SK-N-MC (cell line): Measurements from ENCODE around the gene DLGAP3.

Experiments
- EZH2 ChIP-seq: fragments of 200-600 bp; sonication (generic); IDR thresholded peaks from one replicate; pipeline ENCODE4 v1.6.1; 2017; ENCODE audit warnings: antibody characterized with exemption
- FOXP2 ChIP-seq: optimal IDR thresholded peaks from 2 replicates; pipeline ENCODE3; 2011; ENCODE audit warnings: mild to moderate bottlenecking, moderate library complexity; ENCODE audit not compliant: insufficient read depth; ENCODE audit errors: extremely low read length, control extremely low read depth
- POLR2AphosphoS5 ChIP-seq: IDR thresholded peaks from 2 replicates; pipeline ENCODE4 v1.6.1; 2012; ENCODE audit warnings: mild to moderate bottlenecking, low read depth, low read length, borderline replicate concordance

DNA sequence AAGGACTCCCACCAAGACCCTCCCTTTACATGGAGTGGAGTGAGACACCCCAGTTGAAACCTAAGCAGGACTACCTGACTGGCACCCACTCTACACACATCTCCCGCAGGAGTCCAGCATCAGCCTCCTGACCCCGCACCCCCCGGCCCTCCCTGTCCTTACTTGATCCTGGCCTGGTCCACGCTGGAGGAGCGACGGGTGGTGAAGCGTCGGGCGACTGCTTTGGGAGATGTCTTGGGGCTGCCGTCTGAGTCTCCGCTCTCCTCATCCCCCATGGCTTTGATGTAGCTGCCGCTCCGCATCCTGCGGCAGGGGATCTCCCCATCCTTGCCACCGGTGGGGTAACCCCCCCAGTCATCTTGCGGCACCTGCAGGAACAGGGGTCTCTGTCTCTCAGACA lies 29.5 kb downstream of the DLGAP3 start:
- no peak for TF ChIP-seq POLR2AphosphoS5
- no peak for TF ChIP-seq EZH2
- TF ChIP-seq FOXP2, result no peak
